Stimulated activated CD4-positive, alpha-beta T cell treated with anti-CD3 and anti-CD28 coated beads, Interleukin-12 subunit alpha, Interleukin-12 subunit beta, amount 100 ng/mL, for 24 hours (primary cell): ENCODE results near the gene RAB3B.
"Not testable (repeated sequence)": the region's sequence is repeated elsewhere in the genome, so short reads cannot be mapped to it uniquely, and the experiment has no call there.

Source experiments
- DNase-seq, 2 experiments: peaks; one replicate each; pipeline ENCODE4 v3.0.0-alpha.2; 2020; ENCODE audit warnings: low read depth in 2 of 2

The RAB3B gene

DNA sequence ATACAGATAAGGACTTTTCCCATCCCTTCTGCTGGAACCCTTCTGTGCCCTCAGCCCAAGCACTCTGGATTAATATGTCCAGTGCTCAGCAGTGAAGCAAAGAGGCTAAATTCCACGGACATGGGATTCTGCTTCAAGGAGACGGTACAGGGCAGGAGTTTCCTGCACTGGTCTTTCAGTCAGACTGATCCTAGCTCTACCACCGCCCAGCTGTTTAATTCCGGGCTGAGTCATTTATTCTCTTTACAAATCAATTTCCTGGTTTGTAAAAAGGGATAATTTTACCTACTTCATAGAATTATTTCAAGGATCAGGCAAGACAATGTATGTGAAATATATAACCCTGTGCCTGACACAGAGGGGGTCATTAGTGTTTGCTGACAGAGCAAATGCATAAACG is 70.4 kb downstream of the RAB3B start:
- DNase-seq, result no peak

- DNase-seq, result no peak
Observed at GRCh38 chr1:51919684-51920083, 70.8 kb downstream of the RAB3B start.

- no peak for DNase-seq
Observed at GRCh38 chr1:51916587-51917405, 73.7 kb downstream of the RAB3B start.

- DNase-seq, result no peak
Observed at GRCh38 chr1:51915951-51916350, 74.5 kb downstream of the RAB3B start.

DNA sequence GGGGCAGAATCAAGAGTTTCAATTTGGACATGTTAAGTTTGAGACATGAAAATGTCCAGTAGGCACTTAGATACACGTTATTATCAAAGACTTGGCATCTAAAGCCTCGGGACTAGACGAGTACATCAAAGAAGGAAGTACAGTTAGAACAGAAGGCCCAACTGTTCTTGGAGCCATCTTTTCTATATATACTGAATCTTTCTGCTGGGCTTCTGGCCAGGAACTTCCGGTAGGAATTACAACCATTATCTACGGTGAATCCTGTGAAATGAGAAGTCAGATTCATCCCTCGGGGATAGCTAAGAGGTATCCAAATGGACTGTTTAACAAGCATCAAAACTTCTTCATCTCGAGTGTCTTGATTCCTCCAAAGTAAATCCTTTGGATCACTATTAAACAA is 77.6 kb downstream of the RAB3B start:
- DNase-seq, result no peak

GRCh38 chr1:51910221-51911000 is 80.1 kb downstream of the RAB3B start:
- no peak for DNase-seq

DNA sequence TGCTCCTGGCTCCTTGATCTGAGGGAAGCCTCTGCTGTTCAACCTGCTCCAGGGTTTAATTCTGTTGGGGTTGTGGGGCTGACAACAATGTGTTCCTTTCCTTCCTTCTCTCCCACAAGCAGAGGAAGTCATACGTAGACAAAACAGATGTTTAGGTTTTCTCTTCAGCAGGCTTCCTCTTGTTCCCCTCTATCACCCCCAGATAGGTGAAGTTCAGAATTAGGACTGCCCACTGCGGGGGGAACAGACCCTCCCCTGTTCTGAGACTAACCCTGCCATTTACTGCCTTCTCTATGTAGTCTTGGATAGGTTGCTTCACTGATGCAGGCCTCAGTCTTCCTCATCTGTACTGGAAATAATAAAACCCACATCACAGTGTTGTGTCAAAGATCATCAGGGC is 82.0 kb downstream of the RAB3B start:
- no peak for DNase-seq

- no peak for DNase-seq
Observed at GRCh38 chr1:51907079-51907702, 83.3 kb downstream of the RAB3B start.

- DNase-seq, result no peak
Observed at GRCh38 chr1:51906306-51907078, 84.0 kb downstream of the RAB3B start.

GRCh38 chr1:51902456-51902855 is 88.0 kb downstream of the RAB3B start:
- no peak for DNase-seq

DNA sequence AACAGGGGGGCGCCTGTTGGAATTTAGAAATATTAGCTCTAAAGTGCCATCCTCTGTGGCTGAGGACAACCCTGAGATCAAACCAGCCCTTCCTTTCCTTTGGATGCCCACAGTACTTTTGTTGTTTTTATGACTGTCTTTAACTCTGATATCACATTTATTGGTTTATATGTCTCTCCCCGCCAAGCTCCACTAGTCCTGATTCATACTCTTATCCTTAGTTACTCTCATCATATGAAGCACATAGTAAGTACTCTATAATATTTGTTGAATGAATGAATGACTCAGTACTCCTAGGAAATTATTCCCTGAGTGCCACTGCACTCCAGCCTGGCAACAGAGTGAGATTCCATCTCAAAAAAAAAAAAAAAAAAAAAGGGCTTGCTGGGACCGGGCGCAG is 89.3 kb downstream of the RAB3B start:
- no peak for DNase-seq

- no peak for DNase-seq
Observed at GRCh38 chr1:51899022-51899421, 91.5 kb downstream of the RAB3B start.

DNA sequence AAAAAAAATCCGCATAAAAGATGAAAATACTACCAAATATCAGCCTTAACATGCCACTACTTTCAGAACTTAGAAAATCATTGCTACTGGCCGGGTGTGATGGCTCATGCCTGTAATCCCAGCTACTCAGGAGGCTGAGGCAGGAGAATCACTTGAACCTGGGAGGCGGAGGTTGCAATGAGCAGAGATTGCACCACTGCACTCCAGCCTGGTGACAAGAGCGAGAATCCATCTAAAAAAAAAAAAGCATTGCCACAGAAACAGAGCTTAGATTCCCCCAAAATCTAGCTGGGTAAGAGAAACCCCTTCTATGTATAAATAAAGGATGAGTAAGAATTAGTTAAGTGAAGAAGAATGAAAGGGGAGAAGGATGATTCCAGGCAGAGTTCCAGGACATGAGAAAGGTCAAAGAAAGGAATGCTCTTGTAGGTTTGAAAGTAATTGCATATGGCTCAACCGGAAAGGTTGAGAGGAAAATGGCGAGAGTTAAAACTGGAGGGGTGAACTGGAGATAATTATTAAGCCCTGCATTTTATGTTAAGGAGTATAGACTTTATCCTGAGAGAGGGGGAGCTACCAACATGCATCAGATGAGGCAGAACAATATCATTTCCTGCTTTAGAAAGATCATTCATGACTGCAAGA is 92.3 kb downstream of the RAB3B start:
- no peak for DNase-seq

- no peak for DNase-seq
Observed at GRCh38 chr1:51897699-51898031, 92.8 kb downstream of the RAB3B start.

DNA sequence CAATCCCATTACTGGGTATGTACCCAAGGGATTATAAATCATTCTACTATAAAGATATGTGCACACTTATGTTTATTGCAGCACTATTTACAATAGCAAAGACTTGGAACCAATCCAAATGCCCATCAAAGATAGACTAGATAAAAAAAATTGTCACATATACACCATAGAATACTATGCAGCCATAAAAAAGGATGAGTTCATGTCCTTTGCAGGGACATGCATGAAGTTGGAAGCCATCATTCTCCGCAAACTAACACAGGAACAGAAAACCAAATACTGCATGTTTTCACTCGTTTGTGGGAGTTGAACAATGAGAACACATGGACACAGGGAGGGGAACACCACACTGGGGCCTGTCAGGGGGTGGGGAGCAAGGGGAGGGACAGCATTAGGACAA is 95.8 kb downstream of the RAB3B start:
- DNase-seq, result not testable (repeated sequence)

GRCh38 chr1:51878616-51879336 is 111.7 kb downstream of the RAB3B start, which contains the start of gene NRDC:
NRDC (minus strand) TSS chr1:51878727; CDS start chr1:51878615, 112 bp downstream.
- DNase-seq, result peak; percentile 98 to 100

GRCh38 chr1:51878308-51878615 is 112.2 kb downstream of the RAB3B start:
- no peak for DNase-seq

GRCh38 chr1:51877434-51878307 is 112.8 kb downstream of the RAB3B start:
- peak in 1 of 2 experiments; percentile 3 for DNase-seq

GRCh38 chr1:51875836-51876235 is 114.7 kb downstream of the RAB3B start:
- DNase-seq, result no peak

DNA sequence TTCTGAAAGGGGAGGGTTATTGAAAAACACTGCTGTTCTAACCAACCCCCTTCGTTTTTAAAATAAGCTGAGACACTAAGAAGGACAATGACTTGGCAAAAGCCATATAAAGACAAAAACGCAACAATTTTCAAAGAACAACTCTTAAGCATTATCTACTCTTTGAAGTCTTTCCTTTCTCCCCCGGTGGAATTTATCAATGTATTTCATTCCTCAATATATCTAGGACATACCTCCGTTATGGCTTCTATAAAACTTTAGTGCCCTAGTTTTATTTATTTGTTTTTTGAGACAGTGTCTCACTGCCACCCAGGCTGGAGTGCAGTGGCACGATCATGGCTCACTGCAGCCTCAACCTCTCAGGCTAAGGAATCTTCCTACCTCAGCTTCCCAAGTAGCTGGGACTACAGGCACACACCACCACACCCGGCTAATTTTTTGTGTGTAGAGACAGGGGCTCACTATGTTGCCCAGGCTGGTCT is 115.2 kb downstream of the RAB3B start:
- DNase-seq, result no peak
